Fibroblast of villous mesenchyme (primary cell): ENCODE measurements around the gene EXOC6. TPM values are rescaled to one million over a fixed set of nuclear protein-coding genes. Genes with fewer than 3 reads are reported as not detected.
A peak's percentile ranks its signal among the peaks of the same experiment; 100 is the strongest.

Experiments used
- DNase-seq: peaks from one replicate; pipeline ENCODE4 v3.0.0-alpha.2; 2010; ENCODE audit warnings: low read depth
- H3K4me3 ChIP-seq: 2 replicates; pipeline ENCODE4 v1.5.1; 2011; ENCODE audit warnings: low read depth, mild to moderate bottlenecking, low read length
- total RNA-seq: library from RNA; depleted of rRNA; stranded (reverse); fragments of >200 nt; gene quantifications from 2 replicates; pipeline ENCODE4 v1.2.3, GENCODE V29; 2012
- TF ChIP-seq, protein P1 (sequence below): IDR thresholded peaks from 2 replicates; pipeline ENCODE4 v1.5.1; 2012; ENCODE audit warnings: low read depth, mild to moderate bottlenecking, low read length; ENCODE audit not compliant: insufficient read depth

EXOC6 gene
- total RNA-seq, 1 donor = 7.8 TPM

DNA sequence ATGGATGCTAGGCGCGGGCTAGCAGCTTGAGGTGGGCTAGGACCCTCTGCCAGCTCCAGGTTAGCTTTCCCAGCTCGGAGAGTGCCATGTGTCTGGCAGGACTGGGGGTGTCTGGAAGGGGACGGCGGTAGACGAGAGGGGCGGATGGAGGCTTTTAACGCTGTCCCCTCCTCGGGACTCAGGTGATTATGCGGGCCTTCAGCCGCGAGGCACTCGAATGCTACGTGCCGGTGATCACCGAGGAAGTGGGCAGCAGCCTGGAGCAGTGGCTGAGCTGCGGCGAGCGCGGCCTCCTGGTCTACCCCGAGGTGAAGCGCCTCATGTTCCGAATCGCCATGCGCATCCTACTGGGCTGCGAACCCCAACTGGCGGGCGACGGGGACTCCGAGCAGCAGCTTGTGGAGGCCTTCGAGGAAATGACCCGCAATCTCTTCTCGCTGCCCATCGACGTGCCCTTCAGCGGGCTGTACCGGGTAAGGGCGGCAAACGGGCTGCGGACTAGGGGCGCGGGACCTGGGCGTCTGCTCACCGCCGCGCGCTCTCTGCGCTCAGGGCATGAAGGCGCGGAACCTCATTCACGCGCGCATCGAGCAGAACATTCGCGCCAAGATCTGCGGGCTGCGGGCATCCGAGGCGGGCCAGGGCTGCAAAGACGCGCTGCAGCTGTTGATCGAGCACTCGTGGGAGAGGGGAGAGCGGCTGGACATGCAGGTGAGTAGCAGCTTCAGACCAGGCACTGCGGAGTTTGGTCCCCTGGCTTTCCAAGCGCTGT lies 226.5 kb downstream of the EXOC6 start:
- TF ChIP-seq, protein P1, sequence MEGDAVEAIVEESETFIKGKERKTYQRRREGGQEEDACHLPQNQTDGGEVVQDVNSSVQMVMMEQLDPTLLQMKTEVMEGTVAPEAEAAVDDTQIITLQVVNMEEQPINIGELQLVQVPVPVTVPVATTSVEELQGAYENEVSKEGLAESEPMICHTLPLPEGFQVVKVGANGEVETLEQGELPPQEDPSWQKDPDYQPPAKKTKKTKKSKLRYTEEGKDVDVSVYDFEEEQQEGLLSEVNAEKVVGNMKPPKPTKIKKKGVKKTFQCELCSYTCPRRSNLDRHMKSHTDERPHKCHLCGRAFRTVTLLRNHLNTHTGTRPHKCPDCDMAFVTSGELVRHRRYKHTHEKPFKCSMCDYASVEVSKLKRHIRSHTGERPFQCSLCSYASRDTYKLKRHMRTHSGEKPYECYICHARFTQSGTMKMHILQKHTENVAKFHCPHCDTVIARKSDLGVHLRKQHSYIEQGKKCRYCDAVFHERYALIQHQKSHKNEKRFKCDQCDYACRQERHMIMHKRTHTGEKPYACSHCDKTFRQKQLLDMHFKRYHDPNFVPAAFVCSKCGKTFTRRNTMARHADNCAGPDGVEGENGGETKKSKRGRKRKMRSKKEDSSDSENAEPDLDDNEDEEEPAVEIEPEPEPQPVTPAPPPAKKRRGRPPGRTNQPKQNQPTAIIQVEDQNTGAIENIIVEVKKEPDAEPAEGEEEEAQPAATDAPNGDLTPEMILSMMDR = no peak
- DNase-seq = no peak
- no peak overlapping the region for H3K4me3 ChIP-seq

DNA sequence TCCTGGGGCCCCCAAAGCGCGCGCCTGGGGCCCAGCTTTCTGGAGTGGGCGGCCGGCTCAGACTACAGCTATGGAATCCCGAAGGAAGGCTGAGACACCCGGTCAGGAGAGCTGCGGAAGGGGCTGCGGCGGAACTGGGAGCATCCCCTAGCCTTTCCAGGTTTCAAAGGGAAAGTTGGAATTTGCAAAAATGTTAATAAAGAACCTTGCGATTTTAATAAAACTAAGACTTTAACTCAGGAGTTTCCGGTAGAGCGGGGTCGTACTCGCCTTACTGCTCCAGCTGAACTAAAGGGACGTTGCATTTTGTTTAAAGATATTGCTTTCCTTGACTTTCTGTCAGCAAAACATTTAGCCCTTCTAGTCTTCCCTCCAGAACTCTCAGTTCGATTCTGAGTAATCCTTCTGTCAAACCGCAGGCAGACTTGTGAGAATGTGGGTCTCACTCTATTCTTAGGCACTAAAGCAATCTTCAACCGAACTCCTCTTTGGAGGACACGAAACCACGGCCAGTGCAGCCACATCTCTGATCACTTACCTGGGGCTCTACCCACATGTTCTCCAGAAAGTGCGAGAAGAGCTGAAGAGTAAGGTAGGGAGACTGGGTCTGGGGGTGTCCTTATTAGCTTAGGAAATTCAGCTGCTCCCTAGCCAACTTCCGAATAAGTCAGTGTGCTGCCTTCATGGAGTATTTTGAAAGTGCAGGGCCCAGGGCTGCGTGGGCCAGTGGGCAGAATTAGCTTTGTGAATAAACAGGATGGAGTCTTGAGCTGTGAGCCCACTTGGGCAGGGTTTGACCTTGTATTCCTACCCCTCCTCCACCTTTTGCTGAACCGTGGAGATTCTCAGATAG lies 227.3 kb downstream of the EXOC6 start:
- DNase-seq = no peak
- TF ChIP-seq, protein P1 = no peak
- H3K4me3 ChIP-seq = no peak overlapping the region

DNA sequence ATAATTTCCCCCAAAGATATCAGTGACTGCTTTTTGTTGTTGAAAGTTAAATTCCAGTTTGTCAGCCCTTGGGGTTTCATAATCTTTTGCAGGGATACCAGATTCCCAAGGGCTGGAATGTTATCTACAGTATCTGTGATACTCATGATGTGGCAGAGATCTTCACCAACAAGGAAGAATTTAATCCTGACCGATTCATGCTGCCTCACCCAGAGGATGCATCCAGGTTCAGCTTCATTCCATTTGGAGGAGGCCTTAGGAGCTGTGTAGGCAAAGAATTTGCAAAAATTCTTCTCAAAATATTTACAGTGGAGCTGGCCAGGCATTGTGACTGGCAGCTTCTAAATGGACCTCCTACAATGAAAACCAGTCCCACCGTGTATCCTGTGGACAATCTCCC lies 228.6 kb downstream of the EXOC6 start:
- TF ChIP-seq, protein P1 = no peak
- DNase-seq = no peak
- H3K4me3 ChIP-seq = no peak overlapping the region

DNA sequence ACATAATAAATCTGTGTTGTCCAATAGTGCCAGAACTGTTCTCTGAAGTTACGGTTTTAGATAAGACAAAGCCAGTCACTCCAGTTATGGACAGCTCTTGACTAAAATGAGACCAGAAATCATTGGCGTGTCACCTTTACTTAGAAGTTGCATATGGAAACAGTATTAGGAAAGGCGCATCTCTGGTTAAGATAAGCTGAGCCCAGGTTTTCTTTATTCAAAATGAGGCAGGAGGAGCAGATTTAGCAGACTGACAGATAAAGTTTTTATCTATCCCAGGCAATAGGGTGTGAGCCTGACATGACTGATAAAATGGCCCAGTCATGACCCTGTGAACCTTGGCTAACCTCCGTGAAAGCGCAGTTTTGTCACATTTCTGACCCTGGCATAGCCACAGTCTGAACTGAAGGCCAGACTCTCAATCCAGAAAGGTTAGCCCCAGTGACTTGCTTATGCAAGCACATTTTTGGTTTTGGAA lies 229.6 kb downstream of the EXOC6 start:
- TF ChIP-seq, protein P1 = no peak
- no peak for DNase-seq
- no peak overlapping the region for H3K4me3 ChIP-seq

DNA sequence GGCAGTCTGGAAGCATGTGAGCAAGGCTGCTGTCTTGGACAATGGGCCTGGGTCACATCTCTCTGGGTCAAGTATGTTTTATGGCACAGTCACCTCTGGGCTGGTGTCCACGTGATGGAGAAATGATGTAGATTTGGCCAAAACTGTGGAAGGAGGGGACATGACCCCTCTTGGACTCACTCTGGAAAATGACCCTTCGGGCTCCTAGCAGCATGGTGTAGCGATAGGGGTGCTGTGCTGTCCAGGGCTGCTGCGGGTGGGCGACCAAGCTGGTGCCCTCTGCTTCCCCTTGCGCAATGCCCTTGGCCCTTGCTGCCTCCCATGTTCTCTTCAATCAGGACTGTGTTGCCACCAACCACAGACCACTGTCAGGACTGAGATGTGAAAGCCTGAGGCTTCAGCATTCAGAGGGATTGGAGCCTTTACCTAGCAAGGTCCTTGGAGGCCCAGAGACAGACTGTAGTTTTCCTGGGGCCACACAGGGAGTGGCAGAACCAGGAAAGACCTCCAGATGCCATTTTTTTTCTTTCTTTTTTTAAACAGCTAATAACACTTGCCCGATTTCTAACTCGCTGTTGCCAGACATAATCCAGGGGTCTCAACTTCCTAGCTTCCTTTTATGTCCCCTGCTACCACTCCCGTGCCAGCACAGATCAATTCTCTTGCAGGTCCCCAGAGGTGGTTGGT lies 231.5 kb downstream of the EXOC6 start:
- TF ChIP-seq, protein P1 = no peak
- peak overlapping the region; percentile 28 for H3K4me3 ChIP-seq

DNA sequence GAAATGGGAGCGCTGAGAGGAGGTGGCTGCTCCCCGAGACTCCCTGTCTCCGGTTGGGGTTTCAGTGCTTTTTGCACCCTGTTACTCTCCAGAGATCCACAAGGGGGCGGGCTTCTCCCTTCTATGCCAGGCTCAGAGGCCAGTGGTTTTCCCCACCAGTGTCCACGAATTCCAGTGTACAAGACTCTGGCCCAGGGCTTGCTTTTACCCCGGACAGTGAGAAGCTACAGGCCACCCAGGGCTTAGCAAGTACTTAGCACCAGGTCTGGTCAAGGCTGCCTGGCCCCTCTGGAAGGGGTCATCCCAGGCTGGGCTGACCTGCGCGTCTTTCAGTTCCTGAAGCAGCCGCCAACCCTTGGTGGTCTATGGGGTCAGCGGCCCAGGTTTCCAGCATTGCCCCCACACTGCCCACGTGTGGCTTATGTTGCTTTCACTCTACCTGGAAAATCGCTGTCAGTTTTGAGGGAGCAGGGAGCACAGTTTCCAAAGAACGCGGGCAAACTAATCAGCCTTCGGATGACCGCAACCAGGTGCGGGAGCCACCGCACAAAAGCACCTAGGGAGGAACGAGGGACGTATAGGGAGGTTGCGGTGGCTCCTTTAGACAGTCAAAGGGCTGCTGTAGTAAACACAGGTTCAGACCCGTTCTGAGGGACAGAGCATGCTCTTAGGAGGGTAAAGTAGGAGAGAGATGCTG lies 232.2 kb downstream of the EXOC6 start:
- peak overlapping the region; percentile 28 for H3K4me3 ChIP-seq
- DNase-seq = peak; percentile 48
- TF ChIP-seq, protein P1 = peak; percentile 92

More for the DNA sequence above, 231.5 kb downstream of the EXOC6 start:
- no peak for DNase-seq
